Measurements from ENCODE around the gene TMEM245.

- TF ChIP-seq CTCF (IDR thresholded peaks at IDR 0.05; ENCODE audit: low read length) (no peak), EZH2 (IDR thresholded peaks at IDR 0.05; ENCODE audit: borderline replicate concordance, low read length) (no peak)
Observed at GRCh38 chr9:109149089-109149488, 29.3 kb upstream of the TMEM245 start.

Measured in OCI-LY1 (cell line).